PC-3 (cell line): ENCODE data around the gene ODAM. TPM values are rescaled to one million over a fixed set of nuclear protein-coding genes. Genes with fewer than 3 reads are reported as not detected.

ENCODE experiments used
- ATAC-seq: fragments of 200-7000 bp; cut with Tn5 transposase; 2 replicates; pipeline ENCODE4 v1.9.1; 2020; ENCODE audit warnings: mild to moderate bottlenecking, moderate library complexity
- BruUV-seq: library from RNA; stranded (reverse); fragments of 400-500 nt; replicated peaks from 2 replicates; lab custom pipeline; 2021; lab: Mats Ljungman, UMichigan
- CTCF ChIA-PET: fragments of 300-600 bp; sonication (Branson Sonifier 250); formaldehyde crosslinking; loops from one replicate; lab custom pipeline; 2022; ENCODE audit warnings: antibody characterized with exemption; lab: Charles Lee
- POLR2A ChIA-PET: fragments of 300-600 bp; sonication (Branson Sonifier 250); formaldehyde crosslinking; loops from one replicate; lab custom pipeline; 2022; ENCODE audit warnings: antibody characterized with exemption; ENCODE audit not compliant: unreplicated experiment; lab: Charles Lee
- DNase-seq: peaks from one replicate; pipeline ENCODE4 v3.0.0-alpha.2; 2015
- H2AFZ ChIP-seq: fragments of 300-600 bp; sonication (generic); 2 replicates; pipeline ENCODE4 v1.6.0; 2016; ENCODE audit warnings: antibody characterized with exemption, low read length
- H3F3A ChIP-seq: fragments of 300-600 bp; sonication (generic); one replicate; pipeline ENCODE4 v1.6.0; 2017; ENCODE audit warnings: antibody characterized with exemption, low read length, control low read depth, mild to moderate bottlenecking; ENCODE audit not compliant: unreplicated experiment
- H3K27ac ChIP-seq: fragments of 300-600 bp; sonication (generic); 2 replicates; pipeline ENCODE4 v1.5.1; 2016; ENCODE audit warnings: mild to moderate bottlenecking, low read length
- H3K27me3 ChIP-seq: fragments of 300-600 bp; sonication (generic); 2 replicates; pipeline ENCODE4 v1.6.1; 2016; ENCODE audit warnings: low read length, mixed read lengths
- H3K36me3 ChIP-seq: fragments of 300-600 bp; sonication (generic); 2 replicates; pipeline ENCODE4 v1.6.1; 2016; ENCODE audit warnings: low read depth, mixed run types, low read length, mixed read lengths
- H3K4me1 ChIP-seq: fragments of 300-600 bp; sonication (generic); 2 replicates; pipeline ENCODE4 v1.5.1; 2016; ENCODE audit warnings: low read length; ENCODE audit not compliant: insufficient read depth
- H3K4me2 ChIP-seq: fragments of 300-600 bp; sonication (generic); 2 replicates; pipeline ENCODE4 v1.6.0; 2016; ENCODE audit warnings: low read length
- H3K4me3 ChIP-seq: fragments of 300-600 bp; sonication (generic); 2 replicates; pipeline ENCODE4 v1.5.1; 2016; ENCODE audit warnings: mild to moderate bottlenecking, low read length, mixed read lengths
- H3K79me2 ChIP-seq: fragments of 300-600 bp; sonication (generic); 2 replicates; pipeline ENCODE4 v1.6.1; 2017; ENCODE audit warnings: low read length, mixed read lengths
- H3K9ac ChIP-seq: fragments of 300-600 bp; sonication (generic); 2 replicates; pipeline ENCODE4 v1.6.0; 2016; ENCODE audit warnings: mild to moderate bottlenecking, low read length
- H3K9me2 ChIP-seq: fragments of 300-600 bp; sonication (generic); replicated peaks from 2 replicates; pipeline ENCODE4 v1.6.1; 2016; ENCODE audit warnings: mixed run types, low read length, mixed read lengths
- H3K9me3 ChIP-seq: fragments of 300-600 bp; sonication (generic); 2 replicates; pipeline ENCODE4 v1.6.1; 2016; ENCODE audit warnings: low read length, mixed read lengths
- H4K20me1 ChIP-seq: fragments of 300-600 bp; sonication (generic); 2 replicates; pipeline ENCODE4 v1.6.1; 2016; ENCODE audit warnings: low read length, mixed read lengths
- CTCF ChIP-seq: fragments of 300-600 bp; sonication (generic); conservative IDR thresholded peaks from 2 replicates; pipeline ENCODE4 v1.5.1; 2017; ENCODE audit warnings: antibody characterized with exemption, low read depth, mild to moderate bottlenecking, low read length
- EZH2 ChIP-seq: fragments of 300-600 bp; sonication (generic); IDR thresholded peaks from one replicate; pipeline ENCODE4 v1.6.1; 2017; ENCODE audit warnings: antibody characterized with exemption, mild to moderate bottlenecking, low read length; ENCODE audit not compliant: unreplicated experiment
- EZH2phosphoT487 ChIP-seq: fragments of 300-600 bp; sonication (generic); IDR thresholded peaks from 2 replicates; pipeline ENCODE4 v1.6.1; 2018; ENCODE audit warnings: mild to moderate bottlenecking, antibody characterized with exemption, low read length, borderline replicate concordance
- intact Hi-C: fragments of 100-400 bp; cut with micrococcal nuclease; formaldehyde crosslinking; loops from 2 replicates; pipeline ENCODE4 v1.9.0; 2023
- total RNA-seq: library from RNA; depleted of rRNA; stranded (reverse); fragments of >200 nt; gene quantifications from 2 replicates; pipeline ENCODE4 v1.2.3, GENCODE V29; 2014

The ODAM gene
- total RNA-seq, 1 experiment from 2014 or later, result not detected

GRCh38 chr4:70183940-70184246 lies 11.6 kb upstream of the ODAM start:
- no peak overlapping the region for H2AFZ ChIP-seq
- H3K27me3 ChIP-seq, result peaks cover 25% of the 10 kb centered on the region; the same call in 1 of the 2 replicates
- H3K4me3 ChIP-seq, result no peak overlapping the region
- no peak overlapping the region for H3K27ac ChIP-seq
- H3K9me2 ChIP-seq, result no peaks in the 10 kb centered on the region
- H4K20me1 ChIP-seq, result no peaks in the 10 kb centered on the region
- DNase-seq, result no peak
- no peaks in the 10 kb centered on the region for H3K79me2 ChIP-seq
- no TSS peak for BruUV-seq
- H3F3A ChIP-seq, result no peaks in the 10 kb centered on the region
- H3K4me1 ChIP-seq, result no peaks in the 10 kb centered on the region
- POLR2A ChIA-PET, result no interaction called here
- CTCF ChIA-PET, result interaction anchor here (0.6 to 1.2 kb wide), 2 partner anchors 287 to 375 kb away, joined by 3 to 4 read pairs; no protein-coding TSS in a partner anchor
- H3K4me2 ChIP-seq, result no peak overlapping the region
- ATAC-seq, result no peak
- H3K36me3 ChIP-seq, result no peaks in the 10 kb centered on the region
- no peak; the same call in 1 of the 2 replicates for TF ChIP-seq CTCF
- no peak for TF ChIP-seq EZH2phosphoT487
- intact Hi-C loops, result loop anchor here (1.0 to 5.0 kb wide), 3 partner anchors 288 to 492 kb away; no protein-coding TSS in a partner anchor
- H3K9ac ChIP-seq, result no peak overlapping the region
- H3K9me3 ChIP-seq, result no peaks in the 10 kb centered on the region

- no peak for ATAC-seq
Measured at GRCh38 chr4:70187216-70187615, 8.3 kb upstream of the ODAM start.

GRCh38 chr4:70190579-70190978 lies 4.9 kb upstream of the ODAM start:
- intact Hi-C loops, result no loop called here
- no peak overlapping the region for H3K4me2 ChIP-seq
- BruUV-seq, result no TSS peak
- no peaks in the 10 kb centered on the region for H3K4me1 ChIP-seq
- no peaks in the 10 kb centered on the region for H3K9me3 ChIP-seq
- peaks cover 42% of the 10 kb centered on the region; the same call in 1 of the 2 replicates for H3K27me3 ChIP-seq
- ATAC-seq, result no peak
- H3K79me2 ChIP-seq, result no peaks in the 10 kb centered on the region
- no peaks in the 10 kb centered on the region for H3K36me3 ChIP-seq
- H3F3A ChIP-seq, result no peaks in the 10 kb centered on the region
- POLR2A ChIA-PET, result no interaction called here
- CTCF ChIA-PET, result no interaction called here
- TF ChIP-seq CTCF (no peak), EZH2phosphoT487 (no peak), EZH2 (no peak)
- no peak overlapping the region for H3K9ac ChIP-seq
- no peak overlapping the region for H3K27ac ChIP-seq
- H2AFZ ChIP-seq, result no peak overlapping the region
- no peaks in the 10 kb centered on the region for H4K20me1 ChIP-seq
- no peaks in the 10 kb centered on the region for H3K9me2 ChIP-seq
- no peak for DNase-seq
- no peak overlapping the region for H3K4me3 ChIP-seq

More at GRCh38 chr4:70187216-70187615, 8.3 kb upstream of the ODAM start:
- Histone ChIP-seq H3F3A (no peaks in the 10 kb centered on the region), H3K9me2 (no peaks in the 10 kb centered on the region), H3K4me1 (no peaks in the 10 kb centered on the region), H3K9ac (no peak overlapping the region), H4K20me1 (no peaks in the 10 kb centered on the region), H3K27me3 (peaks cover 38% of the 10 kb centered on the region; the same call in 1 of the 2 replicates), H3K79me2 (no peaks in the 10 kb centered on the region), H3K27ac (no peak overlapping the region), H3K4me3 (no peak overlapping the region), H3K9me3 (no peaks in the 10 kb centered on the region), H2AFZ (no peak overlapping the region), H3K4me2 (no peak overlapping the region), H3K36me3 (no peaks in the 10 kb centered on the region)
- CTCF ChIA-PET, result no interaction called here
- intact Hi-C loops, result no loop called here
- BruUV-seq, result no TSS peak
- no peak for DNase-seq
- POLR2A ChIA-PET, result no interaction called here
- TF ChIP-seq EZH2phosphoT487 (no peak), EZH2 (no peak), CTCF (no peak)
